ENCODE measurements around the gene EHBP1L1.

Gene EHBP1L1

DNA sequence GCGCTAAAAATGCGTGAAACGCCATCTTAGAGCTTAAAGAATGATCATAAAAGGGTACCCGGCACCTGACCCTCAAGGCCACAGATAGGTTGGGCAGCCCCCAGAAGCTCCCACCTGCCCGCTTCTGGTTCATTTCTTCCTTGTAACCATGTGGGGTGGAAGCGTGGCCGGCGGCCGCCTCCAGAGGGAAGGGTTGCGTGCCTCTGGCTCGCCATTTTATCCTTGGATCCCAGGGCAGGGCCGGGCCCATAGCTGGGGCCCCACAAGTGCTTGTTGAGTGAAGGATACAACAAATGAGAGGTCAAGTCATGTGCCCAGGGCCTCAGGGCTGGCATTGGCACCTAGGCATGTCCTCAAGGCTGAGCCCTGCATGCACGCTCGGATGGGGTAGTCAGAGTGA is 45.6 kb downstream of the EHBP1L1 start:
- peaks cover 89% of the 10 kb centered on the region for H3K36me3 ChIP-seq (ENCODE audit: control insufficient read depth, insufficient read depth, low read length)
- H3K9ac ChIP-seq (ENCODE audit: low read depth, low read length): no peak overlapping the region

GRCh38 chr11:65622011-65622410 is 46.2 kb downstream of the EHBP1L1 start:
- no peaks in the 10 kb centered on the region for H3K27me3 ChIP-seq (ENCODE audit: control insufficient read depth, insufficient read depth, low read length)
- no peaks in the 10 kb centered on the region for H3K9me3 ChIP-seq (ENCODE audit: control insufficient read depth, insufficient read depth, low read length)
- no peak overlapping the region for H3K4me3 ChIP-seq (ENCODE audit: low read depth, low read length)
- no peak overlapping the region for H3K27ac ChIP-seq (ENCODE audit: low read depth, low read length)
- H3K36me3 ChIP-seq (ENCODE audit: control insufficient read depth, insufficient read depth, low read length): peaks cover 93% of the 10 kb centered on the region
- no peaks in the 10 kb centered on the region for H3K4me1 ChIP-seq (ENCODE audit: control insufficient read depth, insufficient read depth, low read length)
- H3K9ac ChIP-seq (ENCODE audit: low read depth, low read length): no peak overlapping the region

More for the DNA sequence above, 45.6 kb downstream of the EHBP1L1 start:
- H3K27ac ChIP-seq (ENCODE audit: low read depth, low read length): no peak overlapping the region
- H3K9me3 ChIP-seq (ENCODE audit: control insufficient read depth, insufficient read depth, low read length): no peaks in the 10 kb centered on the region
- H3K4me1 ChIP-seq (ENCODE audit: control insufficient read depth, insufficient read depth, low read length): no peaks in the 10 kb centered on the region
- H3K4me3 ChIP-seq (ENCODE audit: low read depth, low read length): no peak overlapping the region
- no peaks in the 10 kb centered on the region for H3K27me3 ChIP-seq (ENCODE audit: control insufficient read depth, insufficient read depth, low read length)

DNA sequence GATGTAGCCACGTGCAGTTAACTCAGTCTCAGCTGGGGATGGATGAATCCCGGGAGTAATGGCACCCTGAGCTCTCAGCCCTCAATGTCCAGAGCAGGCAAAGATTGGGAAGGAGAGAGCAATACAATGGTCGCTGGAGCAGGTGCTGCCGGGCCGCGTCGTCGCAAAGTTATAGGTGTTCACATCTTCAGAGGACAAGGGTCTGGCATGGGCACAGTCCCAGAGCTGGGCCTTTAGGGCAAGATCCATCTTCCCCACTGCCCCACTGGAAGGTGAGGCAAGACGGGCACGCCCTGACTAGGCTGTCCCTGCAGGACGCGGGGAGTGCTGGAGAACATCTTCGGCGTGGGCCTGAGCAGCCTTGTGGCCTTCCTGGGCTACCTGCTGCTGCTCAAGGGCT is 47.3 kb downstream of the EHBP1L1 start:
- Histone ChIP-seq H3K4me1 (ENCODE audit: control insufficient read depth, insufficient read depth, low read length) (no peaks in the 10 kb centered on the region), H3K4me3 (ENCODE audit: low read depth, low read length) (no peak overlapping the region), H3K27me3 (ENCODE audit: control insufficient read depth, insufficient read depth, low read length) (no peaks in the 10 kb centered on the region), H3K9ac (ENCODE audit: low read depth, low read length) (no peak overlapping the region), H3K9me3 (ENCODE audit: control insufficient read depth, insufficient read depth, low read length) (no peaks in the 10 kb centered on the region), H3K36me3 (ENCODE audit: control insufficient read depth, insufficient read depth, low read length) (peaks cover 93% of the 10 kb centered on the region), H3K27ac (ENCODE audit: low read depth, low read length) (no peak overlapping the region)

- H3K4me3 ChIP-seq (ENCODE audit: low read depth, low read length): no peak overlapping the region
- no peaks in the 10 kb centered on the region for H3K4me1 ChIP-seq (ENCODE audit: control insufficient read depth, insufficient read depth, low read length)
- peaks cover 92% of the 10 kb centered on the region for H3K36me3 ChIP-seq (ENCODE audit: control insufficient read depth, insufficient read depth, low read length)
- no peaks in the 10 kb centered on the region for H3K9me3 ChIP-seq (ENCODE audit: control insufficient read depth, insufficient read depth, low read length)
- no peak overlapping the region for H3K27ac ChIP-seq (ENCODE audit: low read depth, low read length)
- H3K9ac ChIP-seq (ENCODE audit: low read depth, low read length): no peak overlapping the region
- no peaks in the 10 kb centered on the region for H3K27me3 ChIP-seq (ENCODE audit: control insufficient read depth, insufficient read depth, low read length)
These were observed 48.2 kb downstream of the EHBP1L1 start for GRCh38 chr11:65623852-65624616.

GRCh38 chr11:65624931-65625627 is 49.2 kb downstream of the EHBP1L1 start:
- H3K27me3 ChIP-seq (ENCODE audit: control insufficient read depth, insufficient read depth, low read length): no peaks in the 10 kb centered on the region
- peaks cover 92% of the 10 kb centered on the region for H3K36me3 ChIP-seq (ENCODE audit: control insufficient read depth, insufficient read depth, low read length)

GRCh38 chr11:65625628-65626342 is 49.9 kb downstream of the EHBP1L1 start:
- Histone ChIP-seq H3K27ac (ENCODE audit: low read depth, low read length) (no peak overlapping the region), H3K9ac (ENCODE audit: low read depth, low read length) (no peak overlapping the region), H3K9me3 (ENCODE audit: control insufficient read depth, insufficient read depth, low read length) (no peaks in the 10 kb centered on the region), H3K36me3 (ENCODE audit: control insufficient read depth, insufficient read depth, low read length) (peaks cover 92% of the 10 kb centered on the region), H3K4me1 (ENCODE audit: control insufficient read depth, insufficient read depth, low read length) (no peaks in the 10 kb centered on the region), H3K27me3 (ENCODE audit: control insufficient read depth, insufficient read depth, low read length) (no peaks in the 10 kb centered on the region), H3K4me3 (ENCODE audit: low read depth, low read length) (no peak overlapping the region)

More at GRCh38 chr11:65624931-65625627, 49.2 kb downstream of the EHBP1L1 start:
- Histone ChIP-seq H3K9me3 (ENCODE audit: control insufficient read depth, insufficient read depth, low read length) (no peaks in the 10 kb centered on the region), H3K9ac (ENCODE audit: low read depth, low read length) (no peak overlapping the region), H3K27ac (ENCODE audit: low read depth, low read length) (no peak overlapping the region), H3K4me3 (ENCODE audit: low read depth, low read length) (no peak overlapping the region), H3K4me1 (ENCODE audit: control insufficient read depth, insufficient read depth, low read length) (no peaks in the 10 kb centered on the region)

DNA sequence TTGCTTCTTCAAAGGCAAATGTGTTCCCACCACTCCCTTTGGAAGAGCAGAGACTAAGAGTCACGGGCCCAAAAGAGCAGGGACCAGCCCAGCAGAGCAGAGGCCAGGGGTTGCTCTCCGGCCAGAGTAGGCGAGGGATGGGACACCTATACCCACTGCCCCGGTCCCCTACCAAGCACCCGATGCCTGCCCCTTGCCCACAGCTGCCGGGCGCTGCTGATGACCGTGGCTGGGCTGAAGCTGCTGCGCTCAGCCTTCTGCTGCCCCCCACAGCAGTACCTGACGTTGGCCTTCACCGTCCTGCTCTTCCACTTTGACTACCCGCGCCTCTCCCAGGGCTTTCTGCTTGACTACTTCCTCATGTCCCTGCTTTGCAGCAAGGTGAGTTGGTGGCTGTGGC is 51.3 kb downstream of the EHBP1L1 start:
- Histone ChIP-seq H3K36me3 (ENCODE audit: control insufficient read depth, insufficient read depth, low read length) (peaks cover 90% of the 10 kb centered on the region), H3K27me3 (ENCODE audit: control insufficient read depth, insufficient read depth, low read length) (no peaks in the 10 kb centered on the region), H3K4me3 (ENCODE audit: low read depth, low read length) (no peak overlapping the region), H3K27ac (ENCODE audit: low read depth, low read length) (no peak overlapping the region), H3K9me3 (ENCODE audit: control insufficient read depth, insufficient read depth, low read length) (no peaks in the 10 kb centered on the region), H3K4me1 (ENCODE audit: control insufficient read depth, insufficient read depth, low read length) (no peaks in the 10 kb centered on the region), H3K9ac (ENCODE audit: low read depth, low read length) (no peak overlapping the region)

- Histone ChIP-seq H3K27ac (ENCODE audit: low read depth, low read length) (no peak overlapping the region), H3K4me1 (ENCODE audit: control insufficient read depth, insufficient read depth, low read length) (no peaks in the 10 kb centered on the region), H3K9ac (ENCODE audit: low read depth, low read length) (no peak overlapping the region), H3K27me3 (ENCODE audit: control insufficient read depth, insufficient read depth, low read length) (no peaks in the 10 kb centered on the region), H3K36me3 (ENCODE audit: control insufficient read depth, insufficient read depth, low read length) (peaks cover 81% of the 10 kb centered on the region), H3K9me3 (ENCODE audit: control insufficient read depth, insufficient read depth, low read length) (no peaks in the 10 kb centered on the region), H3K4me3 (ENCODE audit: low read depth, low read length) (no peak overlapping the region)
These were observed 53.7 kb downstream of the EHBP1L1 start for GRCh38 chr11:65629579-65629978.

GRCh38 chr11:65630215-65630614 is 54.4 kb downstream of the EHBP1L1 start:
- Histone ChIP-seq H3K4me1 (ENCODE audit: control insufficient read depth, insufficient read depth, low read length) (no peaks in the 10 kb centered on the region), H3K27ac (ENCODE audit: low read depth, low read length) (no peak overlapping the region), H3K36me3 (ENCODE audit: control insufficient read depth, insufficient read depth, low read length) (peaks cover 81% of the 10 kb centered on the region), H3K9me3 (ENCODE audit: control insufficient read depth, insufficient read depth, low read length) (no peaks in the 10 kb centered on the region), H3K4me3 (ENCODE audit: low read depth, low read length) (no peak overlapping the region), H3K27me3 (ENCODE audit: control insufficient read depth, insufficient read depth, low read length) (no peaks in the 10 kb centered on the region), H3K9ac (ENCODE audit: low read depth, low read length) (no peak overlapping the region)

DNA sequence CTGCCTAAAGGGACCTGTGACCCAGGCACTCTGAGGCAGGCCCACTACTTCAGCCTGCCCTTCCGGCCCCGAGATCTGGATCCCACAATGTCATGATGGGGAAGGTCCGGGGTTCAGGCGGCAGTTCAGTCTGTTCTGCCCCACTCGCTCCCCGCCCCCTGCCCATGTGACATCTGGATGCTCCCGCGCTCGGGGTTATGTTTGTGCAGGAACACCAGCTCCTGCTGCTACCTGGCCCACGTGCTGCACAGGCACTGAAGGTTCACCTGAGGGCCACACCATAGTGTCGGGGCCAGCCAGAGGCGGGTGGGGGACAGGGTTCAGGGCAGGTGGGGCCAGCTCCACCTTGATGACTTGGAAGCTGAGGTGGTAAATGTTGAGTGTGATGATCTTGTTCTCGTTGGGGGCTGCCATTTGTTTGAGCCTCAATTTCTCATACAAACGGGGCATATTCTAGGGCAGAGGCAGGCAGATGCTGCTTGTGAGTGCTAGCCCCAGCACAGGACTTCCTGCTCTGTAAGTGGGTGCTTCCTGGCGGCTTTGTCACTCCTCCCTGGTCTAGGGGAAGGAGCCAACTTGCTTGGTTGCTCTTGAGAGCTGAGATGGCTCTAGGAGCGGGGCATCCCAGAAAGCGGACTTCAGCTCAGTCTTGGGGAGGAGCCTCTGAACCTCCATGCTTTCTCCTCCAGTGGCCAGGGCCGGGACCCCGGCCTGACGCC is 57.7 kb downstream of the EHBP1L1 start:
- peaks cover 68% of the 10 kb centered on the region for H3K36me3 ChIP-seq (ENCODE audit: control insufficient read depth, insufficient read depth, low read length)
- no peaks in the 10 kb centered on the region for H3K27me3 ChIP-seq (ENCODE audit: control insufficient read depth, insufficient read depth, low read length)

More for the DNA sequence above, 57.7 kb downstream of the EHBP1L1 start:
- Histone ChIP-seq H3K4me1 (ENCODE audit: control insufficient read depth, insufficient read depth, low read length) (peaks cover 8% of the 10 kb centered on the region), H3K27ac (ENCODE audit: low read depth, low read length) (no peak overlapping the region), H3K9me3 (ENCODE audit: control insufficient read depth, insufficient read depth, low read length) (no peaks in the 10 kb centered on the region), H3K4me3 (ENCODE audit: low read depth, low read length) (no peak overlapping the region), H3K9ac (ENCODE audit: low read depth, low read length) (no peak overlapping the region)
